ENCODE data around the gene WNK4. TPM values are rescaled to one million over a fixed set of nuclear protein-coding genes. Genes with fewer than 3 reads are reported as not detected.

WNK4 gene
- total RNA-seq, 2 experiments from 2014 or later: 0.42 to 0.74 TPM

- H3K4me1 ChIP-seq (ENCODE audit: insufficient read depth, low read length): peaks cover 15% of the 10 kb centered on the region
- Mint-ChIP-seq H3K27ac (no peak within 1 kb of the TSS), H3K27me3 (peaks cover 79% of the 10 kb centered on the region), H3K36me3 (ENCODE audit: low read depth) (no peaks in the 10 kb centered on the region), H3K4me3 (peak within 1 kb of the TSS; percentile 67), H3K4me1 (ENCODE audit: low read depth) (peaks cover 9% of the 10 kb centered on the region), H3K9me3 (no peaks in the 10 kb centered on the region)
- intact Hi-C loops (cut with DNase I, micrococcal nuclease): no loop called here
- ChIA-PET POLR2A (interaction anchor here (1.1 to 1.4 kb wide), 2 partner anchors 20 to 78 kb away, joined by 4 read pairs; partner anchors contain the start of gene WNK4), CTCF (interaction anchor here (1.2 kb wide), 1 partner anchor 182 kb away, joined by 4 read pairs; no protein-coding TSS in a partner anchor)
- no peak for TF ChIP-seq CTCF (IDR thresholded peaks at IDR 0.05)
- no peaks in the 10 kb centered on the region for H3K36me3 ChIP-seq (ENCODE audit: insufficient read depth, low read length)
- H3K27me3 ChIP-seq (ENCODE audit: control insufficient read depth in 1 of 2, insufficient read depth in 2 of 2, low read length in 2 of 2): peaks cover 47% of the 10 kb centered on the region in 2 experiments
- H3K9me3 ChIP-seq (ENCODE audit: control insufficient read depth in 1 of 2, insufficient read depth in 1 of 2, low read length in 2 of 2): peaks cover 0 to 11% of the 10 kb centered on the region in 2 experiments
- ATAC-seq (ENCODE audit: poor library complexity) (peak; percentile 39), DNase-seq (peak in 3 of 14 experiments; percentile 13 to 41 (median 37))
- peak within 1 kb of the TSS; percentile 10 for H3K4me3 ChIP-seq (ENCODE audit: low read length)
- H3K27ac ChIP-seq (ENCODE audit: low read depth in 1 of 2, low read length in 2 of 2): no peak within 1 kb of the TSS
Observed at GRCh38 chr17:42760652-42761581, 19.5 kb upstream of the WNK4 start, which contains the start of gene RAMP2. TSS of gene RAMP2 (plus strand) at chr17:42761227. CDS start at chr17:42761262, 35 bp downstream.

- Histone ChIP-seq H3K36me3 (ENCODE audit: insufficient read depth, low read length) (no peaks in the 10 kb centered on the region), H3K4me3 (ENCODE audit: low read length) (peak overlapping the region; percentile 10), H3K4me1 (ENCODE audit: insufficient read depth, low read length) (peaks cover 15% of the 10 kb centered on the region), H3K27ac (ENCODE audit: low read depth in 1 of 2, low read length in 2 of 2) (no peak overlapping the region), H3K27me3 (ENCODE audit: control insufficient read depth in 1 of 2, insufficient read depth in 2 of 2, low read length in 2 of 2) (peaks cover 47 to 49% of the 10 kb centered on the region in 2 experiments), H3K9me3 (ENCODE audit: control insufficient read depth in 1 of 2, insufficient read depth in 1 of 2, low read length in 2 of 2) (peaks cover 0 to 11% of the 10 kb centered on the region in 2 experiments)
- DNase-seq: no peak
- Mint-ChIP-seq H3K27ac (no peak overlapping the region), H3K36me3 (ENCODE audit: low read depth) (no peaks in the 10 kb centered on the region), H3K27me3 (peaks cover 74% of the 10 kb centered on the region), H3K4me1 (ENCODE audit: low read depth) (peaks cover 9% of the 10 kb centered on the region), H3K9me3 (no peaks in the 10 kb centered on the region), H3K4me3 (peak overlapping the region; percentile 27)
- TF ChIP-seq CTCF (IDR thresholded peaks at IDR 0.05): no peak
- intact Hi-C loops (cut with DNase I, micrococcal nuclease): no loop called here
- ATAC-seq (ENCODE audit: poor library complexity): no peak
- ChIA-PET POLR2A (interaction anchor here (0.7 to 1.4 kb wide), 4 partner anchors 11 to 451 kb away, joined by 3 to 4 read pairs (median 4); partner anchors contain the start of genes VPS25 and WNK4), CTCF (no interaction called here)
Observed at GRCh38 chr17:42761638-42762037, 18.8 kb upstream of the WNK4 start.

GRCh38 chr17:42766124-42766523, 14.3 kb upstream of the WNK4 start:
- Mint-ChIP-seq H3K4me1 (ENCODE audit: low read depth) (peaks cover 5% of the 10 kb centered on the region), H3K9me3 (no peaks in the 10 kb centered on the region), H3K36me3 (ENCODE audit: low read depth) (no peaks in the 10 kb centered on the region), H3K4me3 (no peak overlapping the region), H3K27ac (no peak overlapping the region), H3K27me3 (peaks cover 52% of the 10 kb centered on the region)
- Histone ChIP-seq H3K36me3 (ENCODE audit: insufficient read depth, low read length) (no peaks in the 10 kb centered on the region), H3K9me3 (ENCODE audit: control insufficient read depth in 1 of 2, insufficient read depth in 1 of 2, low read length in 2 of 2) (peaks cover 0 to 6% of the 10 kb centered on the region in 2 experiments), H3K4me1 (ENCODE audit: insufficient read depth, low read length) (peaks cover 8% of the 10 kb centered on the region), H3K27me3 (ENCODE audit: control insufficient read depth in 1 of 2, insufficient read depth in 2 of 2, low read length in 2 of 2) (peaks cover 27 to 30% of the 10 kb centered on the region in 2 experiments), H3K4me3 (ENCODE audit: low read length) (no peak overlapping the region), H3K27ac (ENCODE audit: low read depth in 1 of 2, low read length in 2 of 2) (no peak overlapping the region)
- no peak for TF ChIP-seq CTCF (IDR thresholded peaks at IDR 0.05)
- DNase-seq (no peak), ATAC-seq (ENCODE audit: poor library complexity) (no peak)
- CTCF ChIA-PET: no interaction called here
- POLR2A ChIA-PET: no interaction called here
- intact Hi-C loops (cut with DNase I, micrococcal nuclease): no loop called here
